DND-41 (cell line): ENCODE measurements around the gene NT5DC3.

Experiments used
- EZH2 ChIP-seq: IDR thresholded peaks from 3 replicates; pipeline ENCODE4 v1.6.1; 2012; ENCODE audit warnings: borderline replicate concordance, low read depth, mild to moderate bottlenecking, moderate library complexity, low read length, inconsistent platforms; ENCODE audit not compliant: severe bottlenecking
- TF ChIP-seq, protein P1 (sequence below): IDR thresholded peaks from 2 replicates; pipeline ENCODE4 v1.5.1; 2012; ENCODE audit warnings: borderline replicate concordance, low read length, moderate library complexity, mild to moderate bottlenecking; ENCODE audit not compliant: poor library complexity, severe bottlenecking; ENCODE audit errors: extremely low read depth

- TF ChIP-seq, protein P1, sequence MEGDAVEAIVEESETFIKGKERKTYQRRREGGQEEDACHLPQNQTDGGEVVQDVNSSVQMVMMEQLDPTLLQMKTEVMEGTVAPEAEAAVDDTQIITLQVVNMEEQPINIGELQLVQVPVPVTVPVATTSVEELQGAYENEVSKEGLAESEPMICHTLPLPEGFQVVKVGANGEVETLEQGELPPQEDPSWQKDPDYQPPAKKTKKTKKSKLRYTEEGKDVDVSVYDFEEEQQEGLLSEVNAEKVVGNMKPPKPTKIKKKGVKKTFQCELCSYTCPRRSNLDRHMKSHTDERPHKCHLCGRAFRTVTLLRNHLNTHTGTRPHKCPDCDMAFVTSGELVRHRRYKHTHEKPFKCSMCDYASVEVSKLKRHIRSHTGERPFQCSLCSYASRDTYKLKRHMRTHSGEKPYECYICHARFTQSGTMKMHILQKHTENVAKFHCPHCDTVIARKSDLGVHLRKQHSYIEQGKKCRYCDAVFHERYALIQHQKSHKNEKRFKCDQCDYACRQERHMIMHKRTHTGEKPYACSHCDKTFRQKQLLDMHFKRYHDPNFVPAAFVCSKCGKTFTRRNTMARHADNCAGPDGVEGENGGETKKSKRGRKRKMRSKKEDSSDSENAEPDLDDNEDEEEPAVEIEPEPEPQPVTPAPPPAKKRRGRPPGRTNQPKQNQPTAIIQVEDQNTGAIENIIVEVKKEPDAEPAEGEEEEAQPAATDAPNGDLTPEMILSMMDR, result no peak
- no peak for TF ChIP-seq EZH2
Observed at GRCh38 chr12:103841690-103842584, 903 bp upstream of the NT5DC3 start.
